ENCODE measurements around the gene TNNI3K. TPM values are rescaled to one million over a fixed set of nuclear protein-coding genes. Genes with fewer than 3 reads are reported as not detected.

The TNNI3K gene
- total RNA-seq, 1 donor from 2014 or later, result 1.1 TPM

DNA sequence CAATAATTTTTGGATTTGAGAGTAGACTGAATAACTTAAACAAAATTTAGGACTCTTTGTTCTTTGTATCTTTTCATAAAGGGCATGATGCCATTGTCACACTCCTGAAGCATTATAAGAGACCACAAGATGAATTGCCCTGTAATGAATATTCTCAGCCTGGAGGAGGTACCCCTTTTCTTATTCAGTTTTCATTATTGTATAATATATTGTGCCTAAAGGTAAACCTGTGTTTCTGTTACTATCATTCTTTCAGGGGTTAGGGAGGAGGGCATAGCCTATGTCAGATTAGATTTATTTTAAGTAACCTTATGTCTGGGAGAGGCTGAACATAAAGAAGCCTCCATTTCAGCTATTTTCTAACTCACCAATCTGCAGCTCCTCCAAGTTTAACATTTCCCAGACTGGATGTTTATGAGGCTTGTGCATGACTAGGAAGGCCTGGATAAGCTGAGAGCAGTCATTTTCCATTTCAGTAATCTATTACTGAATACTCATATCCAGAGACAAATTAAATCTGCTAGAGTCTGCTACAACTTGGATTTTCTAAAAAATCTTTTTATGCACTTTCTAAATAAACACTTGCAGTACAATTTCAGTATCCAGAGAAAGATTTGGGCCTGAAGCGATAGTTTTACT lies 132.1 kb downstream of the TNNI3K start:
- ATAC-seq, result no peak
- Histone ChIP-seq H3K4me3 (no peak overlapping the region), H3K36me3 (no peaks in the 10 kb centered on the region), H3K9me3 (no peaks in the 10 kb centered on the region), H3K27me3 (ENCODE audit: low read depth) (no peaks in the 10 kb centered on the region), H3K4me1 (no peaks in the 10 kb centered on the region), H3K27ac (no peak overlapping the region)
- no peak for DNase-seq
- intact Hi-C loops (cut with DNase I), result no loop called here
- TF ChIP-seq, protein P1, sequence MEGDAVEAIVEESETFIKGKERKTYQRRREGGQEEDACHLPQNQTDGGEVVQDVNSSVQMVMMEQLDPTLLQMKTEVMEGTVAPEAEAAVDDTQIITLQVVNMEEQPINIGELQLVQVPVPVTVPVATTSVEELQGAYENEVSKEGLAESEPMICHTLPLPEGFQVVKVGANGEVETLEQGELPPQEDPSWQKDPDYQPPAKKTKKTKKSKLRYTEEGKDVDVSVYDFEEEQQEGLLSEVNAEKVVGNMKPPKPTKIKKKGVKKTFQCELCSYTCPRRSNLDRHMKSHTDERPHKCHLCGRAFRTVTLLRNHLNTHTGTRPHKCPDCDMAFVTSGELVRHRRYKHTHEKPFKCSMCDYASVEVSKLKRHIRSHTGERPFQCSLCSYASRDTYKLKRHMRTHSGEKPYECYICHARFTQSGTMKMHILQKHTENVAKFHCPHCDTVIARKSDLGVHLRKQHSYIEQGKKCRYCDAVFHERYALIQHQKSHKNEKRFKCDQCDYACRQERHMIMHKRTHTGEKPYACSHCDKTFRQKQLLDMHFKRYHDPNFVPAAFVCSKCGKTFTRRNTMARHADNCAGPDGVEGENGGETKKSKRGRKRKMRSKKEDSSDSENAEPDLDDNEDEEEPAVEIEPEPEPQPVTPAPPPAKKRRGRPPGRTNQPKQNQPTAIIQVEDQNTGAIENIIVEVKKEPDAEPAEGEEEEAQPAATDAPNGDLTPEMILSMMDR (IDR thresholded peaks at IDR 0.05), result no peak

DNA sequence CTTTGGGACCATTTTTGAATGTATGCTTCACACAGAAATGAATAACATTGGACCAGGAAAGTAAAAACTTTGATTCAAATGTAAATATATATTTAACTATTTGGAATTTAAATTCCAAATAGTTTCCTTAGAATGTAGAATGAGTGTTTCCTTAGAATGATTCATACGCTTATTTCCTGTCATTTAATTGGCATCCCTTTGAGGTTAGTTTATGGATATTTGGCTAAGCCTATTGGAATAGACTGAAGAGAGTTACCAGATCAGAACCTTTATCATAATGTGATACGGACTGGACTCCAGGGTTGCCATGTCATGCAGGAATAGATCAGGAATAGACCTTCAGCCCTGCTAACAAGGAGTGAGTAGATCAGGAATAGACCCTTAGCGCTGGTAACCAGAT lies 133.1 kb downstream of the TNNI3K start:
- H3K4me1 ChIP-seq, result no peaks in the 10 kb centered on the region
- TF ChIP-seq, protein P1 (IDR thresholded peaks at IDR 0.05), result no peak
- no peaks in the 10 kb centered on the region for H3K27me3 ChIP-seq (ENCODE audit: low read depth)
- ATAC-seq (no peak), DNase-seq (no peak)
- H3K4me3 ChIP-seq, result no peak overlapping the region
- no peak overlapping the region for H3K27ac ChIP-seq
- intact Hi-C loops (cut with DNase I), result no loop called here
- H3K36me3 ChIP-seq, result no peaks in the 10 kb centered on the region
- no peaks in the 10 kb centered on the region for H3K9me3 ChIP-seq

DNA sequence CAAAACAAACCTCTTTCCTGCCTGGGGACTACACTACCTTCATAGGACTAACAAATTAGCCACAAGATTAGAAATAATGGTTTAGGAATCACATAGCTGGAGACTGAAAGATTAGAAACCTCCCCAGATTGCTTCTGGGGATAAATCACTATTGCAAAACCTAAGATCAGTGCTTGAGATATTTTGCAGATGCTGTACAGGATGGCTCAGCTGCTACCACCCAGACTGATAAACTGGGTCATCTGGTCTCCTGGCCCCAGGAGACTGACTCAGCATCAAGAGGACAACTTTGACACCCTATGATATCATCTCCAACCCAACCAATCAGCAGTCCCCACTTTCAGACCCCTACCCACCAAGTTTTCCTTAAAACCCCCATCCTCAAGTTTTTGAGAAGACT lies 140.2 kb downstream of the TNNI3K start:
- Histone ChIP-seq H3K27ac (no peak overlapping the region), H3K9me3 (no peaks in the 10 kb centered on the region), H3K27me3 (ENCODE audit: low read depth) (no peaks in the 10 kb centered on the region), H3K4me1 (no peaks in the 10 kb centered on the region), H3K36me3 (no peaks in the 10 kb centered on the region), H3K4me3 (no peak overlapping the region)
- intact Hi-C loops (cut with DNase I), result no loop called here
- no peak for ATAC-seq
- TF ChIP-seq, protein P1 (IDR thresholded peaks at IDR 0.05), result no peak
- DNase-seq, result no peak

DNA sequence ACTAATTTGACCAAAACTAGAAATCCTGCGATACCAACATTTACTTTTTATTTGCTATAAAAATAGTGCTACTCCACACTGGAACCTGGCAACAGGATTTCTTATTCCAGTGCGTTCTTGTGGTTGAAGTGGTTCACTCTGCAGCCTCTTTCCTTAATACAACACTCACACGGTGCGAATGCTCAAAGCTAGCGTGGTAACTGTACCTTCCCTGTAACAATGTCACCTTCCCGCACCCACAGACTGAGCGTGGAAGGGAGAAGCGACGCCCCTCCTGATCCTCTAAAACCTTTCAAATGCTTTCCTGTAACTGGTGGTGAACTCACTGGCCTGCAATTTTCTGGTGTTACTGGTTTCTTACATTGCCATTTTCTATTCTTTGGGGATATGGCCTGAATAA lies 145.1 kb downstream of the TNNI3K start:
- DNase-seq, result no peak
- H3K4me3 ChIP-seq, result no peak overlapping the region
- intact Hi-C loops (cut with DNase I), result no loop called here
- TF ChIP-seq, protein P1 (IDR thresholded peaks at IDR 0.05), result no peak
- H3K27ac ChIP-seq, result no peak overlapping the region
- no peak for ATAC-seq
- H3K9me3 ChIP-seq, result no peaks in the 10 kb centered on the region
- no peaks in the 10 kb centered on the region for H3K4me1 ChIP-seq
- H3K36me3 ChIP-seq, result no peaks in the 10 kb centered on the region
- H3K27me3 ChIP-seq (ENCODE audit: low read depth), result no peaks in the 10 kb centered on the region

DNA sequence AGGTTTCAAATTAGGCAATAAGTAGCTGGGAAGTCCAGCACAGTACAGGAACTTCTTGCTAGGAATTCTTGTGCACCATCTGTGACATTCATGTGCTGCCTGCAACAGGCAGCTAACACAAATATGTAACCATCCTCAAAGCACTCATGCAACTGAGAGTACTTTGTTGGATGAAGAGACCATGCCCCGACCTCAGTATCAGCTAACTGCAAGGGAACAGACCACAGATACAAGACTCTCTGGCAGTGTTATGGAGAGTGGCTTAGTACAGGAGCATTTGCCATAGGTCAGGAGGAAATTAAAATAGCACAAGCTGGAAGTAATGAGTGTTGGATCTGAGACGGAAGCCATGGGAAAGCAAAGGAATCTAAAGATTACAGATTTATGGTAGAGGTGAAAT lies 153.7 kb downstream of the TNNI3K start:
- TF ChIP-seq, protein P1 (IDR thresholded peaks at IDR 0.05), result no peak
- ATAC-seq, result no peak
- no peak overlapping the region for H3K27ac ChIP-seq

More for the DNA sequence above, 153.7 kb downstream of the TNNI3K start:
- H3K4me3 ChIP-seq, result no peak overlapping the region
- H3K36me3 ChIP-seq, result no peaks in the 10 kb centered on the region
- intact Hi-C loops (cut with DNase I), result no loop called here
- H3K27me3 ChIP-seq (ENCODE audit: low read depth), result no peaks in the 10 kb centered on the region
- no peak for DNase-seq
- H3K9me3 ChIP-seq, result no peaks in the 10 kb centered on the region
- H3K4me1 ChIP-seq, result no peaks in the 10 kb centered on the region
